Ovary (tissue), 3 donors: Measurements from ENCODE around the gene EMILIN2.

Experiments
- POLR2A ChIP-seq: fragments of 450-650 bp; IDR thresholded peaks from one replicate; pipeline ENCODE4 v1.6.1; 2017; ENCODE audit warnings: antibody characterized with exemption, mild to moderate bottlenecking, moderate library complexity
- TF ChIP-seq, protein P1 (sequence below), 3 donors: fragments of 450-650 bp in 2 of 3; fragments of 200-600 bp in 1 of 3; IDR thresholded peaks; one replicate each; pipeline versions ENCODE4 v1.5.1 to v1.8.0; 2016 to 2022; ENCODE audit warnings: antibody characterized with exemption in 3 of 3, mild to moderate bottlenecking in 1 of 3
- donor health status: DM: no; HTN: no; CAD: no.

DNA sequence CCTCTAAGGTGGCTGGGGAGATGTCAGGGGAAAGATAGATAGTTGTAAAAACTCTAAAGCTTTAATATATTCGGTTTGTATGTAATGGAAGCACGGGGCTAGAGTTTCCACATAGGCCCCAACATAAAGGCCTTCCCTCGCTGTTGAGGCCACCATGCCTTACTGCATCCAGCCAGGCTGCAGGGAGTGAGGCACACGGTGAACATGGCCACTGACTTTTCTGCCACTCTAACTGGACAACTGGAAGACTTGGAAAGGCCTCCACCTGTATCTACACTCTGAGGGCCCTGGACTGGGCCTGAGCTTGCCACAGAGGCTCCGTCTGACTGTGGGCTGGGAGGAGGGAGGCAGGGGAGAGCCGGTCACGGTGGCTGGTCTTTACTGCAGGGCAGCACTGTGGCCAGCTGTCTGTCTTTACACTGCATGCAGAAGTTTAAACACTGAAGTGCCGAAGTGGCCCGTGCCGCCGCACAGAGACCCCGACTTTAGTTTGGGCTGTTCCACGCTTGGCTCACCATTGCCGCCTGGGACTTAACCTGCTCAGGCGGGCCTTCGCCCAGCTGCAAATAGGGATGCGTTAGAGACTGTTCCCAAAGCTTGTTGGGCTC, 66.7 kb downstream of the EMILIN2 start:
- TF ChIP-seq, protein P1, sequence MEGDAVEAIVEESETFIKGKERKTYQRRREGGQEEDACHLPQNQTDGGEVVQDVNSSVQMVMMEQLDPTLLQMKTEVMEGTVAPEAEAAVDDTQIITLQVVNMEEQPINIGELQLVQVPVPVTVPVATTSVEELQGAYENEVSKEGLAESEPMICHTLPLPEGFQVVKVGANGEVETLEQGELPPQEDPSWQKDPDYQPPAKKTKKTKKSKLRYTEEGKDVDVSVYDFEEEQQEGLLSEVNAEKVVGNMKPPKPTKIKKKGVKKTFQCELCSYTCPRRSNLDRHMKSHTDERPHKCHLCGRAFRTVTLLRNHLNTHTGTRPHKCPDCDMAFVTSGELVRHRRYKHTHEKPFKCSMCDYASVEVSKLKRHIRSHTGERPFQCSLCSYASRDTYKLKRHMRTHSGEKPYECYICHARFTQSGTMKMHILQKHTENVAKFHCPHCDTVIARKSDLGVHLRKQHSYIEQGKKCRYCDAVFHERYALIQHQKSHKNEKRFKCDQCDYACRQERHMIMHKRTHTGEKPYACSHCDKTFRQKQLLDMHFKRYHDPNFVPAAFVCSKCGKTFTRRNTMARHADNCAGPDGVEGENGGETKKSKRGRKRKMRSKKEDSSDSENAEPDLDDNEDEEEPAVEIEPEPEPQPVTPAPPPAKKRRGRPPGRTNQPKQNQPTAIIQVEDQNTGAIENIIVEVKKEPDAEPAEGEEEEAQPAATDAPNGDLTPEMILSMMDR (IDR thresholded peaks at IDR 0.05): no peak
- no peak for TF ChIP-seq POLR2A
